HG03565 (cell line): Measurements from ENCODE around the gene RPS6KB2.

Experiments used
- ATAC-seq: cut with Tn5 transposase; IDR thresholded peaks from one replicate; pipeline ENCODE4 v1.9.1; 2021; ENCODE audit warnings: mild to moderate bottlenecking, moderate library complexity; ENCODE audit not compliant: unreplicated experiment

The RPS6KB2 gene

DNA sequence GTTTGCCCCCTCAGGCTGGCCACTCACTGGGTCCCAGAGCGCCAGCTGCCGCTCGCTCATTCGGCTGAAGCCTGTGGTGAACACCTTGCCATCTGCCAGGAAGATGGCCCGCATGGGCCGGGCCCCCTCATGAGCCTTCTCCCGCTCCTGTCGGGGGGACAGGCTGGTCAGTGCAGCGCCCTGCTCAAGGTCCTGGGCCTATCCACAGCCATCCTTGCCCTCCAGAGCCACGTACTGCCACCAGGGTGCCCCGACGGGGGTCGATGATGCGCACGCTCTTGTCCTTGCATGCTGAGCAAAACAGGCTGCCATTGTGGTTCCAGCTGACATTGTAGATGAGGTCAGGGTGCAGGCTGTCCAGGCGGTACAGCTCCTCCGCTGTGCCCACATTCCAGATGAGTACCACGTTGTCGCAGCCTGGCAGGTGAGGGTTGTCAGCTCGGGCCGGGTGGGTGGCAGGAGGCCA, 12.8 kb downstream of the RPS6KB2 start:
- no peak for ATAC-seq

DNA sequence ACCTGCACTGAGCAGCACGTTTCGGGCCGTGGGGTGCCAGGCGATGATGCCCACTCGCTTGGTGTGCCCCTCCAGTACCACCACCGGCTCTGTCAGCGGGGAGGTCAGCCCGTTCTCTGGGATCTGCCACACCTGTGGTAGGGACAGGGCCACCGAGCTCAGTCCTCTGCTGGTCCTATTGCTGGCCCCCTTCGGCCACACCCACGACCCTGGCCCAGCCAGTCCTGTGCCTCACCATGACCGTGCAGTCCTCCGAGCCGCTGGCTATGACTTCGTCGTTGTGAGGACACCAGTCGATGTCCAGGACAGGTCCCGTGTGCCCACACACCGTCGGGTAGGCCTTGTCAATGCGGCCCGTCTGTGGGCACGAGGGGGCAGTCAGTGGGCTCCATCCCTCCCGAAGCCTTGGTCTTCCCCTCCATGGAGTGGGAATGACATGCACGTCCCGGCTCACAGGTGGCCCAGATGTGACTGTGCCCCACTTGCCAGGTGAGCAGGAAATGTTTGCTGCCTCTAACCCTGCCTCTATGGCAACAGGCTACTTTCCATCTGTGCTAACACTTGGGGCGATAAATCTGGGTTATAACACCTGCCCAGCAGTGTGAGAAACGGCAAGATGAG, 13.5 kb downstream of the RPS6KB2 start:
- ATAC-seq, result no peak

DNA sequence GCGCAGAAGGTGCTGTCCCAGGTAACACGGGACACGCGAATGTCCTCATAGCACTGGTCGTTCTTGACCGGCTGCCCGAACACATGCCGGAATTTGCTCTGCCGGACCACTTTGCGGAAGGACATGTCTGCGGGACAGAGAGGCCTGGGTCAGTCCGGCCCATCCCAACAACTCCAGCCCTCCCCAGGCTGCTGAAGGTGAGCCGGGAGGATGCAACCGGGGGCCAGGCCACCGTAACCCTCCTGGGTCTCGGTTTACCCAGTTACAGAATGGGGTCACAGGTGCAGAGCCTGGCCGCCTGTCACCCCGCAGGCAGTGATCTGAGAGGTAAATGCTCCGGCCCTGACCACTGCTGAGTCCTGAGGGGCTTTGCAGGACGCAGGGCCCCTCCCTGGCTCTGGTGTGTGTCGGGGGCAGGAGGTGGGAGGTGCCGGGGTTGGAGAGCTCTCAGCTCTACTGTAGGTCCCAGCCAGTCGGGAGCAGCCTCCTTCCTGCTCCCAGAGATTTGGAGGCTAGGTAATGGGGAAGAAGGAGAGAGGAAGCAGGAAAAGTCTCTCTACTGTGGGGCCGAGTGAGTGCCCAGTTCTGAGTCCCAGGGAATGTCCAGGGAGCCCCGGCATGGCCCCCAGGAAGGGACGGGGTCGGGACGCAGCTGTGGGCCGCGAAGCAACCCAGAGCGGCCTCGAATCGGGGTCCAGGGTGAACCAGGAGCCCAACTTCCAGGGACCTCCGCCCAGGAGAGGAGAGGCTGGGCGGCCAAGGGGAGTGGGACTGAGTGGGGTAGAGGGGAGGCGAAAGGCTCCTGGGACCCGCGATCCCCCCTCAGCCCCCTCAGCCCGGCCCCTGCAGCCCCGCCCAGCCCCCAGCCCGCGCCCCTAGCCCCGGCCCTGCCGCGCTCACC, 14.5 kb downstream of the RPS6KB2 start:
- no peak for ATAC-seq

- no peak for ATAC-seq
These were observed 17.2 kb downstream of the RPS6KB2 start for GRCh38 chr11:67445515-67445914.

GRCh38 chr11:67448220-67448609, 19.9 kb downstream of the RPS6KB2 start:
- no peak for ATAC-seq

DNA sequence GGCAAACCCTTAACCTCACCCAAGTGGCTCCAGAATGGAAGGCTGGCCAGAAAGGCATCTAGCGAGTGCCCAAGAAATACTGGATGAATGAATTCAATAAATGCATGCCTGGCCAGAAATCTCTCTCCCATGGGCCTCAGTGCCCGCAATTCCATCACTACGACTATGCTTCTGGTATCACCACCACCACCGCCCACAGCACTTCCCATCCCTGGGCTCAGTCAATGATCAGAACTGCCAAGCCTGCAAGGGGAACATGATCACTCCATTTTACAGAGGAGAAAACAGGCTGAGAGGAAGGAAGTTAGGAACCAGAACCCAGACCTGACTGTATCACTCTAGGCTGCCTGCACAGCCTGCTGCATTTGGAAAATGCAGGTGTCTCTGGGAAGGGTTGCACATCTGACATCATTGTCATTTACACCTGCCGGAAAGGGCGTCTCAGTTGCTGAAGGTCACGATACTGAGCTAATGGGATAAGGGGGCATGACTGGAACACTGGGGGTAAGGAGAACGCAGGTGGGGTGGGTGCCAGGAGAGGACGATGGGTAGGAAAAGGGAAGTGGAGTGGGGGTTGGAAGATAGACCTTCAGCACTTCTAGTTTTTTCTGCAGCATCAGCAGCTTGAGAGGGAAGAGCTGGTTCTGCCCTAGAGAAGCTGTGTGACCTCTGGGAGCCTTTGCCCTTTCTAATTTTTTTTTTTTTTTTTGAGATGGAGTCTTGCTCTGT, 21.0 kb downstream of the RPS6KB2 start:
- no peak for ATAC-seq

DNA sequence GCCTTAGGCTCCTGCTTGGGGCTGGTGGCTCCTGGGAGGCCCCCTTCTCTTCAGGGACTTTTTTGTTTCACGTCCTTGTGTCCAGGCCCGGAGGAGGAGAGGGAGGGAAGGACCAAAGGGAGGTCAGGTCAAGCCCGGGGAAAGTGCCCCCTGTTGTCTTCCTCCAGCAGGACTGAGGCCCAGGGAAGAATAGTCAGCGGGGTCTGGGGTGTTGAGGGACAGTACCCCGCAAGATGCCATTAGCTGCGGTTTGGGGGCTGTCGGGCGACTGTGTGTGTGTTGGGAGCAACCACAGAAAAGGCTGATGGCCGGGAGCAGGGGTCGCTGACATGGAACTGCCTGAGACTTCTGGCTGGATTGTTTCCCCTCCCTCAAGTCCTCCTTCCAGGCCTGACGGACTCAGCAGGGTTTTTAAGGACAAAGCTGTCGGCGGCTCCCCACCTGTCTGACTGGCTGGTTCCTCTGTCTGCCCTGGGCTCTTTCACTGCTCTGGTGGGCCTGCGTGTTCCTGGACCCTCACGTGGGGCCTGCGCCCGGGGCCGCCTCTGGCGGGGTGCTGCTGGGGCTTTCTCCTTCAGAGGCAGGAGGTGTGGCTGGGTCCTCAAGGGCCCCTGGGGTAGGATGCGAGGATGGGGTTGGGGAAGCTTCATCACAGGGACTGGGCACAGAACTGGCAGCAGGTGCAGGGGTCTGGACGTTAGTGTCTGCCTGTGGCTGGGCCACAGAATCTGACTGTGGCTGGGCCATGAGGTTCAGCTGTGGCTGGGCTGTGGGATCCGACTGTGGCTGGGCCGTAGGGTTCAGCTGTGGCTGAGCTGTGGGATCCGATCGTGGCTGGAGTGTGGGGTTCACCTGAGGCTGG, 22.7 kb downstream of the RPS6KB2 start:
- no peak for ATAC-seq

- no peak for ATAC-seq
These were observed 23.3 kb downstream of the RPS6KB2 start for GRCh38 chr11:67451658-67451976.

DNA sequence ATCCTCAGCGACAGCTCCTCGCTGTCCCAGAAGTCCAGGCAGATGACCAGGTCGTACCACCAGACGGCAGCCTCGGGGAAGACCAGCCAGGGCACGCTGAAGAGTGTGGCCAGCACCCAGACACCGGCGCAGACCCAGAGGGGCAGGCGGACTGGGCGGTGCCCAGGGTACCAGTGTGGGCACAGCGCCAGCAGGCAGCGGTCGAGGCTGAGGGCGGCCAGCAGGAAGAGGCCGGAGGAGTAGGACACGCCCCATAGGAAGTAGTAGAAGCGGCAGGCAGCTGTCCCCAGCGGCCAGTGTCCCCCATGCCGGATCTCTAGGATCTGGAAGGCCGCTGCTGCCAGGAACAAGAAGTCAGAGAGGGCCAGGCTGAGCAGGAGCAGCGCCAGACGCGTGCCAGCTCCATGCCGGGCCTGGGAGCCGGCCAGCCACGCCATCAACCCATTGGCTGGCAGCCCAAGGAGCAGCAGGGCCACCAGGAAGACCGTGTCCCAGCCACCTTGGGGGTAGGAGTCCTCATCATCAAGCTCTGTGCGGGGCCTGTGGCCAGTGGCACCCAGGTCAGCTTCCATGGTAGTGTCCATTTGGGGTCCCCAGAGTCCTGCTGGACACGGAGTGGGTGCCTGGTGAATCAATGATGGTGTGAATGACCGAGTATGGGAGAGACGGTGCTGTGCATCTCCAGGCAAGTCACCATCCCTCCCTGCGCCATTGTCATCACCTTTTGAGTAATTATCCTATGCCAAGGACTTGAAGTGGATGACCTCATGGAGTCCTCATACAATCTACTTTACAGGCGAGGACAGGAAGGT, 24.1 kb downstream of the RPS6KB2 start, which contains the start of gene GPR152:
GPR152 (minus strand) TSS at position 589 of the 812 bp plus-strand sequence; CDS start at position 584, 5 bp downstream.
- ATAC-seq, result no peak

DNA sequence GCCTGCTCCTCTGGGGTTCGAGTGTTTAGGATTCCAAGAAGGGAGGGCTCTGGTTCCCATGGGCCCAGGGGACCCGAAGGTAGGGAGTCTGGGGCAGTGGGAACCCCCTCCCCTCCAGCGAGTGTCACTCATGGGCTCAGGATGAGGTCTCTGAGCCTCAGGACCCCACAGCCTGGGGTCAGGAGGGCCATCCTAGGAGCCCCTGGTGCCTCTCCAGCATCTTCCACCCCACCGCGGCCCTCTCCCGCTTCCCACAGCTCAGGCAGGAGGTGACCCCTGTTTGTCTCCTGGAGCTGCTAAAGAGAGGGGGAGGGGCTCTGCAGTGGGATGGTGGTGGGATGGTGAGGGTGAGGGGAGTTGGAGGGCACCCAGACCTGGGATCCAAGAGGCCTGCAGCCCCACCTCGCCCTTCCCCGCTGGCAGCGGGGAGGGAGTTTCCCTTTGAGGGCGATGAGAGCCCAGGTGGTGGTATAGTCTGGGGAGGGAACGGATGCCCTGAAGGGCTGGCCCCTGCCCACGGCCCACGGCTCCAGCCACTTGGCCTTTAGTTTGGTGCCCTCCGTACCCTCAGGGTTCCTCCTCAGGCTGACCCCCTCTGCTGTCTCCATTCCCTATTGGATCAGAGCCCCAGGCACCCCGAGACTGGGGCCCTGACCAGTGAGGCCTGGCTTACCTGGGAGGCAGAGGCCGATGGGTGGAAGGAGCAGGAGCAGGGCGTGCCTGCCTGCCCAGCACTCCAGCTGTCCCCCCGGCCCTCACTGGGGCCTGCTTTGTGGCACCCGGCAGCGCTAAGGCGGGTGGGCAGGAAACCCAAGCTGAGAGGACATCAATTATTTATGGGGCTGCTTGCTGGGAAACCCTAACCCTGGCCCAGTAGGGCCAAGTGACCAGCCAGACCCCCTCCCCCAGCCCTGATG, 25.8 kb downstream of the RPS6KB2 start:
- no peak for ATAC-seq

DNA sequence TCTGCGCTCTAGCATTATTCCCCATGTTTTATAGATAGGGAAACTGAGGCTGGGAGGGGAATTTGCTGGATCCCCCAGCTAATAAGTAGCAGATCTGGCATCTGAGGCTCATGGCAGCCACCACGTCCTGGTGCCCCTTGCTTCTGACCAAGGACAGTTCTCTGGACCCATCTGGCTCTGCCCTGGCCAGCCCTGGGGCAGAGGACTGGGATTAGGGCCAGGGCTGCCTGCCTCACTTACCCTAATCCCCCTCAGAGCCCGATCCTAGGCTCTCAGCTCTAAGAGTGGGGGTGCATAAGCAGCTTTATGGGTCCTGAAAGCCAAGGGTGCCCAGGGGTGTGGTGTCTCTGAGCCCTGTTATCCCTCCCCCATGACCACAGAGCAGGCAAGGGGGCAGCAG, 26.8 kb downstream of the RPS6KB2 start, which contains the start of gene CABP4:
CABP4 (plus strand) TSS at position 301 of the 400 bp plus-strand sequence; CDS start at position 371, 70 bp downstream.
- no peak for ATAC-seq

DNA sequence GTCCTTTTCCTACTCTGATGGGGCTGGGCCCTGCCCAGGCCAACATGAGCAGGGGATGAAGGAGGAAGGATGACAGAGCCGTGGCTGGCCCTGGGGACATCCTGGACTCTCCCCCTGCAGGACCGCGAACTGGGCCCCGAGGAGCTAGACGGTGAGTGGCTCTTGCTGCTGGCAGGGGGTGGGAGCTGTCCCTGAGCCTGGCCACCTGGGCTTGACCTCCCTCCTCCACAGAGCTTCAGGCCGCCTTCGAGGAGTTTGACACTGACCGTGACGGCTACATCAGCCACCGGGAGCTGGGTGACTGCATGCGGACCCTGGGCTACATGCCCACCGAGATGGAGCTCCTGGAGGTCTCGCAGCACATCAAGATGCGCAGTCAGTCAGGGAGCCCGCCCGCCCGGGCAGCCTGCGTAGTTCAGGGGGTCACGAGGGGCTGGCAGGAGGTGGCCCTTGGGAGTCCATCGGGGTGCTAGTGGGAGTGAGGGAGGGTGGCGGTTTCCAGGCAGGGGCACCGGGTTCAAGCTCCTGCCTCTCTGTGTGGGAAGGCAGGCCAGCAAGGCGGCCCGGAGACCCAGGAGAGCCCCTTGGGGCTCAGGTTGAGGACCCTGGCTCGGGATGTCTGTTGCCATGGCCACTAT, 27.9 kb downstream of the RPS6KB2 start:
- no peak for ATAC-seq

- no peak for ATAC-seq
These were observed 29.2 kb downstream of the RPS6KB2 start for GRCh38 chr11:67457453-67457852.

GRCh38 chr11:67458266-67458665, 30.0 kb downstream of the RPS6KB2 start:
- ATAC-seq, result no peak

DNA sequence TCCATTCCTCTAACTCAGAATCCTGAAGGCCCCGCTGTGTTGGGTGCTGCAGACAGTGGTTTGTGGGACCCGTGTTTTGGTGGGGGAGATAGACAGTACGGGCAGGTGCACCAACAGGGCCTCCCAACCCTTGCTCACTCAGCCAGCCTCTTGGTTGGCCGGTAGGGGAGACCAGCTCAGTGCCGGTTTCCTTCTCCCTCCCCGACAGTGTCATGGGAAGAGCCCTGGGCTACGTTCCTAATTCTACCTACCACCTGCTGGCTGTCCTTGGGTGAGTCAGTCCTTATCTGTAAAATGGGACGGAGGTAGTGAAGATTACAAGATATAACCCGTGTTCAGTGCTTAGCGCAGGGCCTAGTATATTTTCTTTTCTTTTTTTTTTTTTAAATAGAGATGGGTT, 34.9 kb downstream of the RPS6KB2 start:
- ATAC-seq, result no peak

DNA sequence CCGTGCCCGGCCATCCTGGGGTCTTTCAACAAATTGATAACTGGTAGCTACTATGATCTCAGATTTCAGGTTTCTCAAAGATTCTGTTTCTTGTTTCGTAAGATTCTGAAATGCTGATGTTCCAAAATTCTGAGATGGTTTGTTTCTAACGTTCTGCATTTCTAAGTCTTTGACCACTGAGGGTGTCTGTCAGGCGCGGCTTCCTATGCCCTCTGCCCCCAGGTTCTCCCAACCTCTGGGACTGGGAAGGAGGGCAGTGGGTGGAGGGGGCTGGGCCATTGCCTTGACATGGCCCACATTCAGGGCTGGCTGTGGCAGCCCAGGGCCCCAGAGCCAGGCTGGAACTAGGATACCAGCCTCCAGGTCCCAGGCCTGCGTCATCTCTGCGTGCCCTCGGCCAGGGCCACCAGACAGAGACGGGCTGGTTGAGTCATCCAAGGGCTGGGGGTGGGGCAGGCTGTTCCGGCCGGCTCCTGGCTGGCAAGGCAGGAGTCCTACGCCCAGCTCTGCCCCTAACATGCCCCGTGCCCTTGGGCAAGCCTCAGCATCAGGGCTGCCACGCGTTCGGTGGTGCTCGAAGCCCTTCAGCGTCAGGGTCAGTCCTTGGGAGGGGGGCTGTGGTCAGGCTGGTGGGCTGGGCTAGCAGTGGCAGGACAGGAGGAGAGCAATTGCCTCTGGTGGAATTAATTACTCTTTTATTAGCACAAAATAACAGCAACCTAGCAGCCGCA, 35.6 kb downstream of the RPS6KB2 start:
- ATAC-seq, result no peak

GRCh38 chr11:67464411-67465188, 36.3 kb downstream of the RPS6KB2 start:
- peak; percentile 36 for ATAC-seq
